ENCODE data around the gene FCRL4.

DNA sequence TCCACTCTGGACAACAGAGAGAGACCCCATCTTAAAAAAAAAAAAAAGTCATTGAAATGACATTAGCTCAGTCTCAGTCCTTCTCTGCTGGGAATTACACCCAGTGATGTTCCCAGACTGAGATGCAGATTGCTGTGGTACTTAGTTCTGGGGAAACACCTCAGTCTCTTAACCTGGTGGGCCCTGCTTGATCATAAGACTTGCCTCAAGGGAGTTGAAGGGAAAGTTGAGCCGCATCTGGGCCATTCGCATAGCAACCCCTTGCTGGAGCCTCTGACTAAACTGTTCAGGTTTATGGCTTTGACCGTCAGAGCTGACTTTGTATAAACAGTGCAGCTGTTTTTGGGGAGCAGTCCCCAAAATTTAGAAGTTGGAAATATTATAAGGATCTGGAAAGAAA, 13.4 kb downstream of the FCRL4 start:
- TF ChIP-seq POLR2AphosphoS5 (IDR thresholded peaks at IDR 0.05; ENCODE audit: insufficient read depth in 1 of 2, low read depth in 1 of 2) (no peak), POLR2A (IDR thresholded peaks at IDR 0.05) (no peak)
